HG02763 (cell line): ENCODE measurements around the gene FDPS.
"Not testable (repeated sequence)": the region's sequence is repeated elsewhere in the genome, so short reads cannot be mapped to it uniquely, and the experiment has no call there.

Source experiments
- ATAC-seq: cut with Tn5 transposase; IDR thresholded peaks from one replicate; pipeline ENCODE4 v1.9.1; 2021; ENCODE audit warnings: mild to moderate bottlenecking, moderate library complexity; ENCODE audit not compliant: unreplicated experiment

The FDPS gene

DNA sequence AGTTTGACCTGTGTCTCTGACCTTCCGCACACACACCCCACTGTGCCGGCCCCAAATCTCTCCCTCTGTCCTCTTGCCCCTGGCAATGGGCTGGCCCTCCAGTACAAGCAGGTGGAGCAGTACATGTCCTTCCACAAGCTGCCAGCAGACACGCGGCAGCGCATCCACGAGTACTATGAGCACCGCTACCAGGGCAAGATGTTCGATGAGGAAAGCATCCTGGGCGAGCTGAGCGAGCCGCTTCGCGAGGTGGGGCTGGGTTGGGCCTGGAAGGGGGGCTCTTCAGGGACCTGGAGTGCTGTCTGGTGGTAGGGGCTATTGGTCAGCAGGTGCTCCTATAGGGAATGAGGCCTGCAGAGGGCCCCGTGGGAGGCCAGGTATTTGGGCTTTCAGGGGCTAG, 23.6 kb upstream of the FDPS start:
- no peak for ATAC-seq

DNA sequence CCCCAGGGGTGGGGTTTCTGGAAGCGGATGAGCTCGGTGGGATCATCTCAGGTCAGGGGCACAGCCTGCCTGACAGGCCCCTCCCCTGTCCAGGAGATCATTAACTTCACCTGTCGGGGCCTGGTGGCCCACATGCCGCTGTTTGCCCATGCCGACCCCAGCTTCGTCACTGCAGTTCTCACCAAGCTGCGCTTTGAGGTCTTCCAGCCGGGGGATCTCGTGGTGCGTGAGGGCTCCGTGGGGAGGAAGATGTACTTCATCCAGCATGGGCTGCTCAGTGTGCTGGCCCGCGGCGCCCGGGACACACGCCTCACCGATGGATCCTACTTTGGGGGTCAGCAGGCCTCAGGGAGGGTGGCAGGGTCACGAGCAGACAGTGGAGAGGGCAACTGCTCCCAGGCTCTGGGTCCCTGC, 23.0 kb upstream of the FDPS start:
- no peak for ATAC-seq

- ATAC-seq = no peak
Measured at GRCh38 chr1:155286544-155286943, 22.1 kb upstream of the FDPS start.

DNA sequence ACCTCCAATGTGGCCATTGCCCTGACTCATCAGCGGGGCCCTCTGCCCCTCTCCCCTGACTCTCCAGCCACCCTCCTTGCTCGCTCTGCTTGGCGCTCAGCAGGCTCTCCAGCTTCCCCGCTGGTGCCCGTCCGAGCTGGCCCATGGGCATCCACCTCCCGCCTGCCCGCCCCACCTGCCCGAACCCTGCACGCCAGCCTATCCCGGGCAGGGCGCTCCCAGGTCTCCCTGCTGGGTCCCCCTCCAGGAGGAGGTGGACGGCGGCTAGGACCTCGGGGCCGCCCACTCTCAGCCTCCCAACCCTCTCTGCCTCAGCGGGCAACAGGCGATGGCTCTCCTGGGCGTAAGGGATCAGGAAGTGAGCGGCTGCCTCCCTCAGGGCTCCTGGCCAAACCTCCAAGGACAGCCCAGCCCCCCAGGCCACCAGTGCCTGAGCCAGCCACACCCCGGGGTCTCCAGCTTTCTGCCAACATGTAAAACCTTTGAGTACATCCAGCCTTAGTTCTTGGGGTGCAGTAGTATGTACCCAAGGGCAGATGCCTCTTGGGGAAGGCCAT, 20.6 kb upstream of the FDPS start:
- no peak for ATAC-seq

GRCh38 chr1:155291006-155291405, 17.7 kb upstream of the FDPS start:
- not testable (repeated sequence) for ATAC-seq

DNA sequence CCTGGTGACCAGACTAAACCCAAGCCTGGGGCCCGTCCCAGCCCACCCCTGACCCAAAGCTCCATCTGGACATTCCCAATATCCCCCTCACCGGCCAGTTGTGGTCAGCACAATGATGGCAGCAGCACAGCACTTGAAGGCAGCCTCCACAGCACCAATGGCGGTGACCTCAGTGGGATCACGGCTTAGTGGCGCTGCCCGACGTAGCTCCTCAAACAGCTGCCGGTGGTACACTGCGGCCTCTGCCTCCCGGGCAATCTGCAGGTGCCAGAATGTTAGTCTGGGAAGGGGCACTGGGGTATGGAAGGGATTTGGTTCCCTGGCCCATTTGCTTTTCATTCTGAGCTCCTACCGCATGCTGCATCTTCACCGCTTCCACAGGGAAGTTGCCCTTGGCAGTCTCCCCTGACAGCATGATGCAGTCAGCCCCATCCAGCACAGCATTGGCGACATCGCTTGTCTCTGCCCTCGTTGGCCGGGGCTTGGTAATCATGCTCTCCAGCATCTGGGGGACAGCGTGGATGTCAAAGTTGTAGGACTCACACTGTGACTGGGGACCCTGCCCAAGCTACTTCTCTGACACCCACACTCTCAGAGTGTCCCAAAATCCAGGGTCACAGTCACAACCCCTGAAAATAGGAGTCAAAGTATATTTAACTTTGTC, 15.4 kb upstream of the FDPS start:
- no peak for ATAC-seq

DNA sequence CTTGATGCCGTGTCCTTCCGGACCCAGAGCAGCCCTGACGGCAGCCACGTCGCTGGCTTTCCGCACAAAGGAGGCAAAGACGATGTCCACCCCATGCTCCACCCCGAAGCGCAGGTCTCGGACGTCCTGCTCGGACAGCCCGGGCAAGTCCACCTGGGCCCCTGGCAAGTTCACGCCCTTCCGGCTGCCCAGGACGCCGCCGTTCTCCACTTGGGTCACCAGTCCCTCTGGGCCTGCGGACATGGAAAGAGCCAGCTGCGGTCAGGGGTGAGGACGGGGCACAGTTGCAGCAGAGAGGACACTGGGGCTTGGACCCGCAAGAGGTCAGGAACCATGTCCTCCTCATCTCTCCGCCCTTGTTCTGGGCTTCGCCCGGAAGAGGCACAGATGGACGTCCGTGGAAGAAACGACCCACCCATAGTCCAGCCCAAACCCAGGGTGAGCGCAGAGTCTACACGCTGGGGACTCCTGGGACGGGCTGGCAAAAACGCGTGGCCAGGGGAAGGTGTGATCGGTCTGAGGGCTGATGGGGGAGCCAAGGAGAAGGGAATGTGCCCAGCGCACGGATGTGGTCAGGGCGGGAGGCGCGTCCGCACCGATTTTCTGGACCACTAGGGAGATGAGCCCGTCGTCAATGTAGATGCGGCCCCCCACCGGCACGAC, 14.0 kb upstream of the FDPS start:
- ATAC-seq = no peak

GRCh38 chr1:155295183-155295941, 13.3 kb upstream of the FDPS start:
- ATAC-seq = no peak

GRCh38 chr1:155295942-155296267, 12.8 kb upstream of the FDPS start:
- ATAC-seq = no peak

GRCh38 chr1:155296661-155297060, 12.0 kb upstream of the FDPS start:
- no peak for ATAC-seq

GRCh38 chr1:155297384-155297783, 11.3 kb upstream of the FDPS start:
- no peak for ATAC-seq

- ATAC-seq = no peak
Measured at GRCh38 chr1:155300024-155300423, 8.6 kb upstream of the FDPS start.

- ATAC-seq = no peak
Measured at GRCh38 chr1:155300553-155301329, 7.9 kb upstream of the FDPS start.

- ATAC-seq = no peak
Measured at GRCh38 chr1:155301342-155301841, 7.3 kb upstream of the FDPS start, which contains the start of gene PKLR. TSS of gene PKLR (minus strand) at chr1:155301438. CDS start at chr1:155301395, 43 bp downstream.

DNA sequence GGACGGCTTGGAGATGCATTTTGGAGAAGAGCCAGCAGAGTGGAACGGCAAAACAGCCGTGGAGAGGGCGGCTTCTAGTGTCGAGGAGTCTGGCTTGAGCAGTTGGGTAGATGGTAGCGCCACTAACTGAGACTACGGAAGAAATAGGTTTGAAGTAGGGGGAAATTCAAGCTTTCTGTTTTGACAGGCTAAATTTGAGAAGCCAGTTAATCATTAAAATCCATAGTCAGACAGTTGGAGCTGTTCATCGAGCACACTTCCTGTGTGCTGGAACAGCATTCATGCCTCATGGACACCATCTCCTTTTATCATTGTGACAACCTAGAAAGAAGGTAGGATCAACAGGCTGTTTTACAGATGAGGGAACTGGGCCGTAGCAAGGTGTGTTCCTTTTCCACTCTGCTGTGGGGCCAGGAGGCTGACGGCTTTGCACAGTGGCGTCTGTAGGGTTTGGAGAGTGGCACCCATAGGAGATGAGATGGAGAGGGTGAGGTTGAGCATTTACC, 4.1 kb upstream of the FDPS start:
- ATAC-seq = no peak

DNA sequence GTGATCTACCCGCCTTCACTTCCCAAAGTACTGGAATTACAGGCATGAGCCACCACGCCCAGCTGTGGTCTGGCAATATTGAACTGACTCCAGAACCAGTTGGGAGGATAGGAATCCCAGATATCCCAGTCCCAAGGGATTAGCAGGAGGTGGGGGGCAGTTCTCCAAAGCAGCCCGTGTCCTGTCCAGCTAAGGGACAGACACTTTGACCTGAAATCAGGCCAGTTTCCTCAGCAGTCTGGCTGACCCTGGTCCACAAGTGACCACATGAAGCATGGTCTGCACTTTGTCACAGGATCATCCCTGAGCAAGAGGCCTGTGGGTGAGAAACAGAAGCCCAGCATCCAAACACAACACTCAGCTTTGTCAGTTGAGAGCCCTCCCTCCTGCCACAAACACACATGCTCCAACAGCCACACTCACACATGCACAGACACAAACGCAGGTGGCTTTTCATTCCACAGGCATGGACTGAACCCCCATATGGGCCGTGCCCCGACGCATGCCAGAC, 2.7 kb upstream of the FDPS start:
- ATAC-seq = no peak

DNA sequence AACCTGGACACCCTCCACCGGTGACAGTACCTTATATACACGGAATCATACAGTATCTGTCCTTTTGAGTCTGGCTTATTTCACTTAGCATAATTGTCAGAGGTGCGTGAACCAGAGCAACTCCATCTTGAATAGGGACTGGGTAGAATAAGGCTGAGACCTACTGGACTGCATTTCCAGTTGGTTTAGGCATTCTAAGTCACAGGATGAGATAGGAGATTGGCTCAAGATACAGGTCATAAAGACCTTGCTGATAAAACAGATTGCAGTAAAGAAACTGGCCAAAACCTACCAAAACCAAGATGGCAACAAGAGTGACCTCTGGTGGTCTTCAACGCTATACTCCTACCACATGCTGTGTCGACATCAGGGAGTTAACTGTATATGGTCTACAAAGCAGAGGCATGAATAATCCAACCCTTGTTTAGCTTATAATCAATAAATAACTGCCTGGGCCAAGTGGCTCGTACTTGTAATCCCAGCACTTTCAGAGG, 1.4 kb upstream of the FDPS start:
- ATAC-seq = no peak

DNA sequence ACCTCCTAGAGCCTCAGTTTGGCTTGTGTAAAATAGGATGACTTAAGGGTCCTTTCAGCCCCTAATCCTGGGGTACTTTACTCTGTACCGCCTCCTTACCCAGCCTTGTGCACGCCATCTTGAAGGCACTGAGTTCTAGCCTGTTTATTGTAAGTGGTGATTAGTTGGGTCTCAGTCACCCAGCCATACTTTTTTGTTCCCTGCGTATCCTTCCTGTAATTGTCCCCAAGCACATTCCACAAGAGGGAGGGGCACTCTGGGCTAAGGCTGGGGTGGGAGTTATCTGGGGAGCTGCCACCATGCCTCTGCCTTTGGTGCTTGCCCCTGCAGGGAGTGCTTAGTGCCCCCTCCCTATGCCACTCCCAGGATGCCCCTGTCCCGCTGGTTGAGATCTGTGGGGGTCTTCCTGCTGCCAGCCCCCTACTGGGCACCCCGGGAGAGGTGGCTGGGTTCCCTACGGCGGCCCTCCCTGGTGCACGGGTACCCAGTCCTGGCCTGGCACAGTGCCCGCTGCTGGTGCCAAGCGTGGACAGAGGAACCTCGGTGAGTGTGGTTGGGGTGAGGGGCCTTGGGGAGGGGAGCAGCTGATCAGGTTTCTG, 856 bp downstream of the FDPS start:
- no peak for ATAC-seq

DNA sequence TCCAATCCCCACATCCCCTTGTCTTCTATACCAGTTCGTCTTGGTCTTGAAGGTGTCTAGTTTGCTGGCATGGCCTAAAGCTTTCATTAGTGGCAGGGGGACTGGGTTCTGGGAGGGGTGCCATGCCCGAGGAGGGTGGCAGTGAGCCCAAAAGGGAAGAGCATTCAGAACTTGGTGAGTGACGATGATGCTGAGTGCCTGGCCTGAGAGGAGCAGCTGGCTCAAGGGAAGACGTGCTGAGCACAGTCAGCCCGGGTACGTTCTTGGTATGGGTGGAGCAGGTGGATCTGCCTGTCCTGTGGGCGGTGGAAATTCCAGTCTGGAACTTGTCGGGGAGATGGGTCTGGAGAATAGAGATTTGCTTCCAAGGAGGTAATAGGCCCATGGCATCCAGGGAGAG, 4.6 kb downstream of the FDPS start:
- ATAC-seq = no peak

GRCh38 chr1:155316922-155317321, 8.3 kb downstream of the FDPS start:
- ATAC-seq = no peak
